HG02571 (cell line): ENCODE measurements around the gene SMAD6.
"Not testable (repeated sequence)": the region's sequence is repeated elsewhere in the genome, so short reads cannot be mapped to it uniquely, and the experiment has no call there.

Source experiments
- ATAC-seq: cut with Tn5 transposase; IDR thresholded peaks from one replicate; pipeline ENCODE4 v1.9.1; 2021; ENCODE audit warnings: mild to moderate bottlenecking, moderate library complexity; ENCODE audit not compliant: unreplicated experiment

Gene SMAD6

DNA sequence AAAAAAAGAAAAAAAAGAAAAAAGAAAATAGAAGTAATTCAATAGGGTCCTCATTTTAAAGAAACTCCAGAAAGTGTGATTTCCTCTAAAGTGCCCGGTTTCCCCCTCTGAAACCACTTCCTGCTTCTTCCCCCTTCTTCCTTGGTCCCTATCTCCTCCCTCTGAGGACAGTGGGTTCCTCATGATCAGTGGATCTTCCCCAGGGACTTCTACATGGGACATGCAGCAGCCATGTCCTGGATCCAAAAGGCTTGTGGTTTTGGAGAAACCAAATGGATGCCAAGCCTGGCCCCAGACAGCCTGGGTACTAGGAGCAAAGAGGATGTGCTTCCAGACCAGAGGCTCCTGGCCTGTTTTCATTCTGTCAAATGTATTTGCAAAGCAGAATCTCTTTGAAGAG, 26.6 kb upstream of the SMAD6 start:
- ATAC-seq = no peak

DNA sequence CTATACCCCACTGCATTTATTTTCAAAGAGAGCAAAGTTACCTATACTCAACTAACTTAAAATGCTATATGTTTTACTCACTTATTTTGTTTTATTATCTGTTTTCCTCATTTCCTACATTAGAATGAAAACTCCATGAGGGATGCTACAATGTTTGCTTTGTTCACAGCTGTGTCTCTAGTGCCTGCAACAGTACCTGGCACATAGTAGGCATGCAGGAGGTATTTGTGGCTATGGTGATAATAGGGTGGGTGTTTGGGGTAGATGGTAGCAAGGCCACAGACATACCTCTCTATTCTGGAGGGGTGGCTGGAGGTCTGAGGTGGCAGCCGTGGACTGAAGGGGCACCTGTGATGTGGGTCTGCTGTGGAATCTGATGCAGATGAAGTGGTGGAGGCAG, 24.7 kb upstream of the SMAD6 start:
- no peak for ATAC-seq

GRCh38 chr15:66679061-66679656, 22.9 kb upstream of the SMAD6 start:
- ATAC-seq = no peak

GRCh38 chr15:66679657-66680108, 22.4 kb upstream of the SMAD6 start:
- no peak for ATAC-seq

DNA sequence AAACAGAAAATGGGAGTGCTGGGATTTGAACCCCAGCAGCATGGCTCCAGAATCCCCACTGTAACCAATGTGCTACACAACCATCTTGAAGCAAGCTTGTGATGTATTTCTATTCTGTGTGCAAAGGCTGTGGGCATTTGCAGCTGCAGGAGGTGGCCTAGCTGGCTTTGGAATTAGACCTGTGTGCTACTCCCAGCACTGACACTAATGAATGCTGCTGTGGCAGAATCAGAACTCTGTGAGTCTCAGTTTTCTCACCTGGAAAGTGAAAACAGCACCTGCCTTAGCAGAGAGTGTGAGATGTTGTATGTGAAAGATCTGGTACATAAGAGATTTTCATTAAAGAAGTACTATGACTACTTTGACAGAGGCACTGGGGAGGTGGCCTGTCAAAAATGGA, 21.5 kb upstream of the SMAD6 start:
- no peak for ATAC-seq

- ATAC-seq = no peak
Observed at GRCh38 chr15:66681395-66681794, 20.6 kb upstream of the SMAD6 start.

- ATAC-seq = no peak
Observed at GRCh38 chr15:66682246-66682645, 19.8 kb upstream of the SMAD6 start.

GRCh38 chr15:66682865-66683264, 19.2 kb upstream of the SMAD6 start:
- no peak for ATAC-seq

- no peak for ATAC-seq
Observed at GRCh38 chr15:66684136-66684681, 17.8 kb upstream of the SMAD6 start.

- ATAC-seq = no peak
Observed at GRCh38 chr15:66685638-66686150, 16.3 kb upstream of the SMAD6 start.

- not testable (repeated sequence) for ATAC-seq
Observed at GRCh38 chr15:66690912-66691311, 11.1 kb upstream of the SMAD6 start.

DNA sequence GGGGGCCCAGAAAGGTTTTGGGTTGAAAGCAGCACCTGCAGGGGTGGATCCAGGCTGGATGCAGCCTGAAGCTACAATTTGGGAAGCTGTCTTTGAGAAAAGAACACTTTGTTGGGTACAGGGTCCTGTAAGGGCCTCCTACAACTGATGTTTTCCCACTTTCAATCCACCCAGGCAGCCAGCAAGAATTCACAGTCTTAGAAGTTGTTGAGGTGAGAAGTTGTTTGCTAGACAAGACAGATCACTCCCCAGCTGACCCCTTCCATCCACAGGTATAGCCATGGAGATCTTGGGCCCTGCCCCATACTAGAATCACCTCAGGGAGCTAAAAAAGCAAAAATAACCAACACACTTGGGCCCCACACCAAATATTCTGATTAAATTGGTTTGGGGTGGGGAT, 10.3 kb upstream of the SMAD6 start:
- no peak for ATAC-seq

GRCh38 chr15:66692391-66692790, 9.6 kb upstream of the SMAD6 start:
- ATAC-seq = no peak

DNA sequence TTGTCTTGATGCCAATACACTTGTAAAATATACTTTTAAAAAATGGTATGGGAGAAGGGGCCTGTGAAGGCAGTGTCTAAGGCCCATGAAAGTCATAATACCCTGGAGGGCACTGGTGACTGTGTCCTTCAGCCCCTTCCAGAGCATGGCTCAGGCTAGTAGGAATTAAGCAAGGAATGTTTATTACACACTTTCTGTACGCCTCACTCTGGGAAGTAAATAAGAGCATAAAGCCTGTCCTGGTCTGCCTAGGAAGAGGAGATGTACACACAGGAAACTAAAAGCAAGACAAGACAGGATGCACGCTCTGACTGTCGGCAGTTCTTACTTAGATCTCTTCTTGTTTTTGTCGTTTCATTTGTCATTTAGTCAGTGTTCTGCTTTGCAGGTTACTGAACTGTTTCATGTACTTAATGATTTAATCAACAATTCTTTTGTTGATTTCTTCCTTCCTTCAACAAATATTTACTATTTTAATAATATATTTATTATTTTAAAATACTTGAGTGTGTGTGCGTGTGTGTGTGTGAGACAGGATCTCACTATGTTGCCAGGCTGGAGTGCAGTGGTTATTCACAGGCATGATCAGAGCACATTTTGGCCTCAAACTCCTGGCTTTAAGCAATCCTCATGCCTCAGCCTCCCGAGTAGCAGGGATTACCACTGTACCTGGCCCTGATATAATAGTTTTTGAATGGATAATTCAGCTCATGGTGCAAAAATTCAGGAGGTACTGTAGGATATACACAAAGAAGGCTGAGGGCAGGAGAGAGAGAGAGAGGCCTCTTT, 9.0 kb upstream of the SMAD6 start:
- ATAC-seq = no peak

DNA sequence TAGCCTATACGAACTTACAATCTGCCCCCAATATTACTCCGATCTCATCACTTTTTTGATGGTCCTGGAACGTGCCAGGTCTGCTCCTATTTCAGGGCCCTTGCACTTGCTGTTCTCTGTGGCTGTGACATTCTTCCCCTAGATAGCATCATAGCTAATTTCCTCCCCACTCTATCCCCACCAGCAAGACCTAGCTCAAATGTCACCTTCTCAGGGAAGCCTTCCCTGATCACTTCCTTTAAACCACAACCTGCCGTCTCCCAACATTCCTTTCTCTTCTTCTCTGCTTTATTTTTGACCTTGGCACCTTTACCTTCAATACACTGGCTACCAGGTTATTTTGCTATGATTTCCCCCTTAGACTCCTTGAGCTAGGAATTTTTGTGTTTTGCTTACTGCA, 5.3 kb upstream of the SMAD6 start:
- no peak for ATAC-seq

DNA sequence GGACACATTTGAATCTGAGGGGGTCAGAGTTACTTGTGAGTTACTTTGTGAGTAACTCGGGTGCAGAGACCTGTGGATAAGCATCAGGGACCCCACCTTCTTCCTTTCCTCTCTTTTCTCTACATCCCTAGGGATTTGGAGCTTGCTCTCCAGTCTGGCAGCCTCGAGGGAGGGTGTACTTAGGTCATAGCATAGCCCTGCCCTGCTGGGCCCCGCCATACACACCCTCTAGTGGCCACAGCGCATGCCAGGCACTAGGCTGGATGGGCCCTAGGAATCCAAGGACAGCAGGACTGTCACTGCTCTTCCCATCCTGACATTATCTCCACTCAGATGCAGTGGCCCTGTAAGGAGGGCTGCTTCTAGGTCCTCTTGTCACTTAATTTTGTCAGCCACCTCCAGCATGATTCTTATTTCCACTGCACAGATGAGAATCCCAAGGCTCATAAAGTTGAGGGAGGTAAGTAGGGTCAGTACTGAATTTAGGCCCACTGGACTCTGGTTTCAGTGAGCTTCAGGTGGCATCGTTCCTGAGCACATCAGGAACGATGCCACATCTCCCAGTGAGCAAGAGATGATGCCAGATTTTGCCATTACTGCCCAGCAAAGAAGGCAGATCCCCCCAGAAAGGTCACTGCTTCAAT, 3.6 kb upstream of the SMAD6 start:
- ATAC-seq = no peak

DNA sequence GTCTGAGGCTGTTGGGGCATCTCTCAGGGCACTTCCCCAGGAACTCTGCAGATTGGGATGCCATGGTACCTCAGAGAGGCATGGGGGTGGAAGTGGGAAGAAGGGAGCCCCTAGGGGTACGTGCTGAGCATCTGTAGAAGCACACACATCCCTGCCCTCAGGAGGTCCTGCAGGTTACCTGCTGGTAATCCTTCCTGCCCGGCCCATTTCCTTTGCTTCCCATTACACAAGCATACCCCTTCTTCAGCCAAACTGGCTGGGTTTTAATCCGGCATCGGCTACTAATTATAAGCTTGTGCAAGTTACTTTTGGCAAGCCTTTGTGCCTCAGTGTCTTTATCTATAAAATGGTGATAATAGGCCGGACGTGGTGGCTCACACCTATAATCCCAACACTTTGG, 3.1 kb upstream of the SMAD6 start:
- no peak for ATAC-seq

GRCh38 chr15:66700412-66700801, 1.6 kb upstream of the SMAD6 start:
- no peak for ATAC-seq

DNA sequence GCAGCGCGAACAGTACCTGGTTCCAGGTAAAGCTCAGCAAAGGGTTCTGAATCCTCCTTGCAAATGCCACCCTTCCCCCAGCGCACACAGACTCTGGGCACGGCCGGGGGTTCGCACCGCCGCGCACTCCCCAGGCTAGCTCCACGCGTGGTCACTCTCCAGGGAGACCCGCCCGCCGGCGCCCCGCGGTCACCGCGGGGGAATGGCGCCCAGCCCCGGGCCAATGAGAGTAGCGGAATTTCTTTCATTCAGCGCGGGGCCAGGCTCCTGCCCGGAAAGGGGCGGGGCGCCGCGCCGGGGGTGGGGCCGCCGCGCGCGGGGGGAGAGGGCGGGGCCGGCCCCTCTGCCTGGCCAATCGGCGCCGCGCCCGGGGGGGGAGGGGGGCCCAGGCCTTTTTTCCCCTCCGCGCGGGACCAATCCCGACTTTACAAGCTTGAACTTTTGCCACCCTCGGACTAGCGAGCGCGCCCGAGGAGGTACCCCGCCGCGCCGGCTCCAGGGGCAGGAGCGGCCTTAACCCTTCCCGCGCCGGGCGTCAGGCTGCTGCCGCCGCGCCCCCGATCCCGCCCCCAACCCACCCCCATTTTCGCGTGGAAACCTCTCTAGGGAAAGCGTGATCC, 1.1 kb upstream of the SMAD6 start:
- ATAC-seq = no peak

DNA sequence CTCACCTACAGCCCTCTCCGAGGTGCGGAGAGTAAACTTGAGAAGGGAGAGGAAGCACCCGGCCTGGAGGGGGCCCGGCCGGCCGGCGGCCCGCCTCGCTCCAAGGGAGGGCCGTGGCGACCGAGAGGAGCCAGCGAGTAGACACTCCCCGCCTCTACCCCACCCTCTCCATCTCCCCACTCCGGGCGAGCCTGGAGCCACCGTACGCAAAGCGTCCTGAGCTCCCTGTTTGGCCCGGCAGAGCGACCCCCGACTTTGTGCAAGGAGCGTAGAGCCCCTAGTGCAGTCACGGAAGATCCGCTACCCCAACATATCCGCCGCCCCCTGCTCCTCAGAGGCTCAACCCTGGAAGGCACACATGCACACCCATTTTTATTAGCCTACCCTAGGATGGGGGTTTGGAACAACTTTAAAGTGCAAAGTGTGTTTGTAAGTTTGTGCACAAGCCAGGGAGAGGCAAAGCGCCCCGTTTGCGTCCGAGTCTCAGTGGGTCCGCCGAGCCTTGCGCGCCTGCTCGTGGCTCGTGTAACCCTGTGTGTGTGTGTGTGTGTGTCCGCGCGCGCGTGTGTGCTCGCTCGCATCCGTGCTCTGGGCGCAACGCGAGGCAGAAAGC, 508 bp upstream of the SMAD6 start:
- ATAC-seq = no peak
